ENCODE measurements around the gene SHOC2. TPM values are rescaled to one million over a fixed set of nuclear protein-coding genes. Genes with fewer than 3 reads are reported as not detected.

The SHOC2 gene
- total RNA-seq, 2 experiments from 2014 or later: 24.9 to 27.2 TPM

- Mint-ChIP-seq H3K9me3 (no peaks in the 10 kb centered on the region), H3K36me3 (ENCODE audit: low read depth) (peaks cover 6% of the 10 kb centered on the region), H3K27me3 (ENCODE audit: low read depth) (no peaks in the 10 kb centered on the region), H3K4me3 (no peak overlapping the region), H3K27ac (no peak overlapping the region), H3K4me1 (ENCODE audit: low read depth) (peaks cover 33% of the 10 kb centered on the region)
- DNase-seq: no peak
- CTCF ChIA-PET: no interaction called here
- intact Hi-C loops (cut with micrococcal nuclease): no loop called here
These were observed 40.3 kb downstream of the SHOC2 start for GRCh38 chr10:110959379-110960332.

- CTCF ChIA-PET: no interaction called here
These were observed 40.9 kb downstream of the SHOC2 start for GRCh38 chr10:110960333-110960712.

DNA sequence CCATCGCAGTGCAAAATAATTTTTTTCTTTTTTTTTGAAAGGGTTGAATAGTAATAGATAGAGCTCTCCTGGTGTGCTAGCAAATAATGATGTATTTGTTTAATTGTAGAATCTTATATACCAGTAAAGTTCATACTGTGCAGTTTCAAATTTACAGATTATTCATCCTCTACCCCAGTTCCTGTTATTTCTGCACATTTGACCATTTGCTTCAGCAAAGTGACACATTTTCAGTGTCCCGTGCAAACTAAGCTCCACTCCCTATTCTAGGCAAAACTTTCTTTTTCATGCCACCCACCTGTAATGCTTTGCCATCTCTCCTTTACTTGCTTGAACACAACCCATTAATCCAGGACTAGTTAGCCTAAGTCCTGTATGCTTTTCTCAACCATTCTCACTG lies 43.0 kb downstream of the SHOC2 start:
- Mint-ChIP-seq H3K36me3 (ENCODE audit: low read depth) (peaks cover 5% of the 10 kb centered on the region), H3K4me1 (ENCODE audit: low read depth) (peaks cover 39% of the 10 kb centered on the region), H3K27me3 (ENCODE audit: low read depth) (no peaks in the 10 kb centered on the region), H3K27ac (no peak overlapping the region), H3K4me3 (no peak overlapping the region), H3K9me3 (no peaks in the 10 kb centered on the region)
- CTCF ChIA-PET: no interaction called here
- intact Hi-C loops (cut with micrococcal nuclease): no loop called here
- DNase-seq: no peak

More at GRCh38 chr10:110960333-110960712, 40.9 kb downstream of the SHOC2 start:
- H3K27ac Mint-ChIP-seq: no peak overlapping the region
- H3K27me3 Mint-ChIP-seq (ENCODE audit: low read depth): no peaks in the 10 kb centered on the region
- no peak for DNase-seq
- no peaks in the 10 kb centered on the region for H3K9me3 Mint-ChIP-seq
- H3K4me3 Mint-ChIP-seq: no peak overlapping the region
- H3K36me3 Mint-ChIP-seq (ENCODE audit: low read depth): peaks cover 5% of the 10 kb centered on the region
- intact Hi-C loops (cut with micrococcal nuclease): no loop called here
- H3K4me1 Mint-ChIP-seq (ENCODE audit: low read depth): peaks cover 34% of the 10 kb centered on the region

GRCh38 chr10:110963162-110963561 lies 43.8 kb downstream of the SHOC2 start:
- intact Hi-C loops (cut with micrococcal nuclease): no loop called here
- no peaks in the 10 kb centered on the region for H3K9me3 Mint-ChIP-seq
- peaks cover 5% of the 10 kb centered on the region for H3K36me3 Mint-ChIP-seq (ENCODE audit: low read depth)
- CTCF ChIA-PET: no interaction called here
- no peak overlapping the region for H3K27ac Mint-ChIP-seq
- H3K4me1 Mint-ChIP-seq (ENCODE audit: low read depth): peaks cover 42% of the 10 kb centered on the region
- no peak overlapping the region for H3K4me3 Mint-ChIP-seq
- H3K27me3 Mint-ChIP-seq (ENCODE audit: low read depth): no peaks in the 10 kb centered on the region
- DNase-seq: no peak

- DNase-seq: no peak
- no peak overlapping the region for H3K27ac Mint-ChIP-seq
- CTCF ChIA-PET: no interaction called here
- H3K27me3 Mint-ChIP-seq (ENCODE audit: low read depth): no peaks in the 10 kb centered on the region
- intact Hi-C loops (cut with micrococcal nuclease): no loop called here
- no peaks in the 10 kb centered on the region for H3K9me3 Mint-ChIP-seq
- H3K4me1 Mint-ChIP-seq (ENCODE audit: low read depth): peaks cover 43% of the 10 kb centered on the region
- H3K4me3 Mint-ChIP-seq: no peak overlapping the region
- H3K36me3 Mint-ChIP-seq (ENCODE audit: low read depth): peaks cover 4% of the 10 kb centered on the region
These were observed 45.3 kb downstream of the SHOC2 start for GRCh38 chr10:110964681-110965080.

- no peak overlapping the region for H3K4me3 Mint-ChIP-seq
- H3K27ac Mint-ChIP-seq: no peak overlapping the region
- H3K27me3 Mint-ChIP-seq (ENCODE audit: low read depth): no peaks in the 10 kb centered on the region
- no peaks in the 10 kb centered on the region for H3K9me3 Mint-ChIP-seq
- CTCF ChIA-PET: no interaction called here
- H3K36me3 Mint-ChIP-seq (ENCODE audit: low read depth): peaks cover 5% of the 10 kb centered on the region
- H3K4me1 Mint-ChIP-seq (ENCODE audit: low read depth): peaks cover 46% of the 10 kb centered on the region
- no peak for DNase-seq
- intact Hi-C loops (cut with micrococcal nuclease): no loop called here
These were observed 45.8 kb downstream of the SHOC2 start for GRCh38 chr10:110965216-110965615.

- H3K36me3 Mint-ChIP-seq (ENCODE audit: low read depth): peaks cover 5% of the 10 kb centered on the region
- DNase-seq: no peak
- no peaks in the 10 kb centered on the region for H3K27me3 Mint-ChIP-seq (ENCODE audit: low read depth)
- intact Hi-C loops (cut with micrococcal nuclease): no loop called here
- H3K9me3 Mint-ChIP-seq: no peaks in the 10 kb centered on the region
- peaks cover 54% of the 10 kb centered on the region for H3K4me1 Mint-ChIP-seq (ENCODE audit: low read depth)
- no peak overlapping the region for H3K4me3 Mint-ChIP-seq
- no peak overlapping the region for H3K27ac Mint-ChIP-seq
- CTCF ChIA-PET: no interaction called here
These were observed 46.7 kb downstream of the SHOC2 start for GRCh38 chr10:110966146-110966545.

DNA sequence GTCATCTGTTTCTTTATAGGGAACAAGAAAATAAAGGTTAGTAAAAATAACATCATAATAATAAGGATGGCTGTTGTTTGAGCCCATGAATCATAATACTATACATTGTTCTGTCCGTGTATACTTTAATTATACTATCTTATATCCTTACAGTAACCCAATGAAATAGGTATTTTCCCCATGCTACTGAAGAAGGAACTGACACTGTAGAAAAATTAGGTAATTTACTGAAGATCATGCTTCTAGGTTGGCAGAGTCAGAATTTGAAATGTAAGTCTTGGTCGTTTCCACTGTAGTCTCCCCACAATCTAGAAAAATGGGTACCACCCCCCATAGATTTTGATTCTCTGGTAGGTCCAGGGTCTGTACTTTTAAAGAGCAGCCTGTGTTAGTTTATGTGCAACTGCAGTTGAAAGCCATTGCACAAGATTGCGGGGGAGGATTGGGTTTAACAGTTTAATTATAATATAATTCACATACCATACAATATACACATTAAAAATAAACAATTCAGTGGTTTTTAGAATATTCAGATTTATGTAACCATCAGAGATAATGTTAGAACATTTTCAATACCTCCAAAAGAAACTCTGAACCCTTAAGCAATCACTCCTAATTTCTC lies 47.7 kb downstream of the SHOC2 start:
- Mint-ChIP-seq H3K9me3 (no peaks in the 10 kb centered on the region), H3K4me3 (no peak overlapping the region), H3K4me1 (ENCODE audit: low read depth) (peaks cover 59% of the 10 kb centered on the region), H3K27ac (no peak overlapping the region), H3K36me3 (ENCODE audit: low read depth) (peaks cover 5% of the 10 kb centered on the region), H3K27me3 (ENCODE audit: low read depth) (no peaks in the 10 kb centered on the region)
- CTCF ChIA-PET: no interaction called here
- no peak for DNase-seq
- intact Hi-C loops (cut with micrococcal nuclease): no loop called here

- Mint-ChIP-seq H3K27ac (no peak overlapping the region), H3K4me3 (no peak overlapping the region), H3K27me3 (ENCODE audit: low read depth) (no peaks in the 10 kb centered on the region), H3K4me1 (ENCODE audit: low read depth) (peaks cover 57% of the 10 kb centered on the region), H3K36me3 (ENCODE audit: low read depth) (peaks cover 5% of the 10 kb centered on the region), H3K9me3 (no peaks in the 10 kb centered on the region)
- CTCF ChIA-PET: no interaction called here
- DNase-seq: no peak
- intact Hi-C loops (cut with micrococcal nuclease): no loop called here
These were observed 48.2 kb downstream of the SHOC2 start for GRCh38 chr10:110967645-110968044.

DNA sequence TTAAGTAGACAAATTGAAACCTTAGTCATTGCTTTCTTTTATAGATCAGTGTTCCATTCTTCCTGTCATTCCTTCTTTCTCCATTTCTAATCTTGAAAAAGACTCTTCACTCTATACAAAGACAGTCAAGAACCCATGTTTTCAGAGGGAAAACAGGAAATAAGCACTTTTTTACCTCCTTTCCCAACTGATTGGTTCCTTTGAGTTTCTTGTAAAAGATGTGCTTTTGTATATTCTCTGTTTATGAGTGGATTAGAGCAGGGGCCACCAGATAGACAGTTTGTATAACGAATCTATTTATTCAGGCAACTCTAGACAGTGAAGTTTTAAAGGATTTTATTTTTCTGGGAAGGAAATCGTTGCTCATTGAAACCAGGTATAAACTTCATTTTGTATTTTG lies 49.8 kb downstream of the SHOC2 start:
- H3K27me3 Mint-ChIP-seq (ENCODE audit: low read depth): no peaks in the 10 kb centered on the region
- CTCF ChIA-PET: interaction anchor here (1.1 kb wide), 1 partner anchor 26 kb away, joined by 3 read pairs; no protein-coding TSS in a partner anchor
- H3K4me1 Mint-ChIP-seq (ENCODE audit: low read depth): peaks cover 58% of the 10 kb centered on the region
- no peak for DNase-seq
- no peak overlapping the region for H3K27ac Mint-ChIP-seq
- intact Hi-C loops (cut with micrococcal nuclease): no loop called here
- H3K4me3 Mint-ChIP-seq: no peak overlapping the region
- peaks cover 4% of the 10 kb centered on the region for H3K36me3 Mint-ChIP-seq (ENCODE audit: low read depth)
- no peaks in the 10 kb centered on the region for H3K9me3 Mint-ChIP-seq

DNA sequence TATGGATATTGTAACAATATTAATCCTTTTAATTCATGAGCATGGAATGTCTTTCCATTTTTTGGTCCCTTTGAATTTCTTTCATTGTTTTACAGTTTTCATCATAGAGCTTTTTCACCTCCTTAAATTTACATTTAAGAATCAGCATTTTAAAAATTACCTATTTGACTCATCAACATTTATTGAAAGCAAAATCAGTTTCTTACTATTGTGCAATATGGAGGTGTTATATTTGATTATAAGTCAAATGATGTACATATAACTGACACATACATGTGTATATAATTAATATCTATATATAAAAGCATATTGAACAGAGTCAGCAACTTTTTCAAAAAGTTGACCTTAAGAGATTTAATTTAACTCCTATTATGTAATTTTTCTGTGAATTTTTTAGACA lies 52.2 kb downstream of the SHOC2 start:
- intact Hi-C loops (cut with micrococcal nuclease): no loop called here

DNA sequence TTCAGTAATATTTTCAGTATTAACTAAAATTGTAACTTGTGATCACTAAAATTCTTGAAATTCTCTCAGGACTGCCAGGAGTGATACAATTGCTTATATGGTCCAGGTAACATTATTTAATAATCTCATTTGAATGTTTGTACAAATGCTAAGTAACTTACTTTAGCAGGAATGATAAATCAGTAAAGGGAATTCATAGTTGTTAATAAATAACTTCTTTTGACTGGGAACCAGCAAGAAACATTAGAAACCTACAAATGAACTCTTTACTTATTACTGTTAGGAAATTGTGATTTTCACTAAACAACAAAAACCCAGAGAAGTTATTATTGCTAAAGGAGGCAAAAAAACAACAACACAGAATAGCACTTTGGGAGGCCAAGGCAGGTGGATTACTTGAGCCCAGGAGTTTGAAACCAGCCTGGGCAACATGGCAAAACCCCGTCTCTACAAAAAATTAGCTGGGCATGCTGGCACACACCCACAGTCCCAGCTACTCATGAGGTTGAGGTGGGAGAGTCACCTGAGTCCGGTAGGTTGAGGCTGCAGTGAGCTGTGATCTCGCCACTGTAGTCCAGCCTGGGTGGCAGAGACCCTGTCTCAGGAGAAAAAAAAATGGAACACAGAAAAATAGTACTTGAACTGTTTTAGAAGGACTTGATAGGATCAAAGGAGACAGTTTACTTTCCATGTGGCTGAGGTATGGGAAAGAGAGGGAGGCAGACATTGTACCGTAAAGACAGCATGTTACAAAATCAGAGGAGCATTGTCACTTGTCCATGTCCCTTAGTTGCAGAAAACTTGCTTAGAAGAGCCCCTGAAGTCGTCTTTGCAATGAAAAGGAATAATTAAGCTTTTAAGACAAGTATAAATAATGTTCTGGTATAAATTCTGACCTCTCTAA lies 53.1 kb downstream of the SHOC2 start:
- H3K9me3 Mint-ChIP-seq: no peaks in the 10 kb centered on the region
- CTCF ChIA-PET: no interaction called here
- peak overlapping the region; percentile 46 for H3K27ac Mint-ChIP-seq
- intact Hi-C loops (cut with micrococcal nuclease): no loop called here
- H3K4me1 Mint-ChIP-seq (ENCODE audit: low read depth): peaks cover 48% of the 10 kb centered on the region
- no peak for DNase-seq
- H3K36me3 Mint-ChIP-seq (ENCODE audit: low read depth): peaks cover 1% of the 10 kb centered on the region
- no peak overlapping the region for H3K4me3 Mint-ChIP-seq
- H3K27me3 Mint-ChIP-seq (ENCODE audit: low read depth): no peaks in the 10 kb centered on the region

More for the DNA sequence above, 52.2 kb downstream of the SHOC2 start:
- no peak overlapping the region for H3K27ac Mint-ChIP-seq
- no peak overlapping the region for H3K4me3 Mint-ChIP-seq
- peaks cover 1% of the 10 kb centered on the region for H3K36me3 Mint-ChIP-seq (ENCODE audit: low read depth)
- H3K9me3 Mint-ChIP-seq: no peaks in the 10 kb centered on the region
- CTCF ChIA-PET: no interaction called here
- DNase-seq: no peak
- peaks cover 49% of the 10 kb centered on the region for H3K4me1 Mint-ChIP-seq (ENCODE audit: low read depth)
- no peaks in the 10 kb centered on the region for H3K27me3 Mint-ChIP-seq (ENCODE audit: low read depth)
